Umbilical cord (tissue), 2 donors: ENCODE results near the gene CEP41. TPM values are rescaled to one million over a fixed set of nuclear protein-coding genes. Genes with fewer than 3 reads are reported as not detected.

Experiments
- DNase-seq: peaks from one replicate; pipeline ENCODE4 v3.0.0-alpha.2; 2015; ENCODE audit warnings: low spot score
- total RNA-seq: library from RNA; depleted of rRNA; stranded (reverse); fragments of >200 nt; gene quantifications from one replicate; pipeline ENCODE4 v1.2.3, GENCODE V29; 2014; ENCODE audit warnings: low replicate concordance; ENCODE audit not compliant: insufficient read depth

The CEP41 gene
- 6.7 TPM for total RNA-seq

GRCh38 chr7:130440527-130441365, at the start of gene CEP41:
Gene CEP41, minus strand, starts transcription at chr7:130441016. Its CDS starts 50 bp downstream, at chr7:130440966.
- peak; percentile 99 for DNase-seq

GRCh38 chr7:130490311-130490791, 49.5 kb upstream of the CEP41 start:
- peak; percentile 54 for DNase-seq

GRCh38 chr7:130489140-130489983, 48.5 kb upstream of the CEP41 start:
- peak; percentile 97 for DNase-seq

- DNase-seq = peak; percentile 47
Observed at GRCh38 chr7:130488392-130489139, 47.8 kb upstream of the CEP41 start.

- peak; percentile 27 for DNase-seq
Observed at GRCh38 chr7:130486954-130487436, 46.2 kb upstream of the CEP41 start.

- peak; percentile 54 for DNase-seq
Observed at GRCh38 chr7:130486114-130486953, 45.5 kb upstream of the CEP41 start.

- no peak for DNase-seq
Observed at GRCh38 chr7:130485734-130486113, 44.9 kb upstream of the CEP41 start.

GRCh38 chr7:130483031-130483430, 42.2 kb upstream of the CEP41 start:
- DNase-seq = no peak

GRCh38 chr7:130481898-130482297, 41.1 kb upstream of the CEP41 start:
- peak; percentile 69 for DNase-seq

GRCh38 chr7:130479716-130480400, 39.0 kb upstream of the CEP41 start:
- no peak for DNase-seq

GRCh38 chr7:130478991-130479390, 38.2 kb upstream of the CEP41 start:
- DNase-seq = no peak

GRCh38 chr7:130476297-130477150, 35.7 kb upstream of the CEP41 start:
- DNase-seq = peak; percentile 23

- no peak for DNase-seq
Observed at GRCh38 chr7:130475776-130476175, 35.0 kb upstream of the CEP41 start.

GRCh38 chr7:130473876-130474275, 33.1 kb upstream of the CEP41 start:
- no peak for DNase-seq

- no peak for DNase-seq
Observed at GRCh38 chr7:130473289-130473688, 32.5 kb upstream of the CEP41 start.

- no peak for DNase-seq
Observed at GRCh38 chr7:130471974-130472373, 31.2 kb upstream of the CEP41 start.

GRCh38 chr7:130468612-130469011, 27.8 kb upstream of the CEP41 start:
- DNase-seq = no peak

- no peak for DNase-seq
Observed at GRCh38 chr7:130463553-130464434, 23.0 kb upstream of the CEP41 start.
